Loucy (cell line): Measurements from ENCODE around the gene GRID1.

ENCODE experiments used
- H2AFZ ChIP-seq: fragments of 200-600 bp; sonication (generic); 2 replicates; pipeline ENCODE4 v1.6.0; 2016; ENCODE audit warnings: antibody characterized with exemption, mild to moderate bottlenecking, low read length, moderate library complexity
- H3F3A ChIP-seq: fragments of 200-600 bp; 2 replicates; pipeline ENCODE4 v1.6.0; 2016; ENCODE audit warnings: antibody characterized with exemption, low read depth, mild to moderate bottlenecking
- H3K27me3 ChIP-seq: fragments of 200-600 bp; sonication (generic); 2 replicates; pipeline ENCODE4 v1.6.1; 2014; ENCODE audit warnings: low read length, mild to moderate bottlenecking; ENCODE audit not compliant: insufficient read depth, poor library complexity, severe bottlenecking
- H3K36me3 ChIP-seq: fragments of 200-600 bp; sonication (generic); 2 replicates; pipeline ENCODE4 v1.6.1; 2016; ENCODE audit warnings: low read length; ENCODE audit not compliant: insufficient read depth
- H3K4me1 ChIP-seq: fragments of 200-600 bp; sonication (generic); 2 replicates; pipeline ENCODE4 v1.5.1; 2014; ENCODE audit warnings: low read length, mild to moderate bottlenecking; ENCODE audit not compliant: insufficient read depth, poor library complexity, severe bottlenecking
- H3K4me2 ChIP-seq: fragments of 200-600 bp; sonication (generic); 2 replicates; pipeline ENCODE4 v1.6.0; 2014; ENCODE audit warnings: antibody characterized with exemption, low read length, low read depth, mild to moderate bottlenecking; ENCODE audit not compliant: poor library complexity, severe bottlenecking
- H3K4me3 ChIP-seq: fragments of 200-600 bp; sonication (generic); 2 replicates; pipeline ENCODE4 v1.5.1; 2014; ENCODE audit warnings: low read length, mild to moderate bottlenecking, mixed read lengths; ENCODE audit not compliant: poor library complexity, severe bottlenecking
- H3K79me2 ChIP-seq: fragments of 200-600 bp; sonication (generic); 2 replicates; pipeline ENCODE4 v1.6.1; 2014; ENCODE audit warnings: low read length; ENCODE audit not compliant: insufficient read depth
- H3K9ac ChIP-seq: fragments of 200-600 bp; sonication (generic); 2 replicates; pipeline ENCODE4 v1.6.0; 2014; ENCODE audit warnings: mild to moderate bottlenecking, low read depth, low read length, moderate library complexity; ENCODE audit not compliant: poor library complexity, severe bottlenecking
- H3K9me2 ChIP-seq: fragments of 200-600 bp; sonication (generic); replicated peaks from 2 replicates; pipeline ENCODE4 v1.6.1; 2016; ENCODE audit warnings: low read depth, low read length, mixed read lengths
- H3K9me3 ChIP-seq: fragments of 200-600 bp; sonication (generic); 2 replicates; pipeline ENCODE4 v1.6.1; 2014; ENCODE audit warnings: mild to moderate bottlenecking, antibody characterized with exemption, low read length, low read depth; ENCODE audit not compliant: insufficient read depth
- H4K20me1 ChIP-seq: fragments of 200-600 bp; sonication (generic); 2 replicates; pipeline ENCODE4 v1.6.0; 2014; ENCODE audit warnings: antibody characterized with exemption, low read length, mild to moderate bottlenecking; ENCODE audit not compliant: insufficient read depth, poor library complexity, severe bottlenecking
- EZH2phosphoT487 ChIP-seq: fragments of 200-600 bp; IDR thresholded peaks from 2 replicates; pipeline ENCODE4 v1.6.1; 2018; ENCODE audit warnings: antibody characterized with exemption, mild to moderate bottlenecking, moderate library complexity, borderline replicate concordance
- TF ChIP-seq, protein P1 (sequence below): fragments of 200-600 bp; sonication (generic); conservative IDR thresholded peaks from 2 replicates; pipeline ENCODE4 v1.5.1; 2014; ENCODE audit warnings: mild to moderate bottlenecking, antibody characterized with exemption, low read length

Gene GRID1

DNA sequence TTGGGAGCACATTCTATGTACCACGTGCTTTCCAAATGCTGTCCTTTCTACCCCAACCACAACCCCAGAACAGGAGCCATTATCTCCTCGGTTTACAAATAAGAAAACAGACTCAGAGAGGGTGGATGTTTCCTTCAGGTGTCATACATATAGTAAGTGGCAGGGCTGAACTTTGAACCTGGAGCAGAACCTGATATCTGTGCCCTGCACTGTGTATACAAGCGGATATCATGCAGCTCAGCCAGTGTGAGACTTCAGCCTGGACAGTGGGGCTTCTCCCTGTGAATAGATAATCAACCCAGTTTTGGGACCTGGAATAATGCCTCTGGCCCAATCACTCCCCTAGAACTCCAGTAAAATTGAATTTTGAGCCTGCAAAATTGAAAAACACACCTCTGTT, 341.1 kb downstream of the GRID1 start:
- no peaks in the 10 kb centered on the region for H4K20me1 ChIP-seq

GRCh38 chr10:86024281-86025041, 342.1 kb downstream of the GRID1 start:
- Histone ChIP-seq H3K27me3 (no peaks in the 10 kb centered on the region), H3K4me2 (no peak overlapping the region), H3K9ac (no peak overlapping the region), H3K9me2 (no peaks in the 10 kb centered on the region), H3F3A (no peaks in the 10 kb centered on the region), H3K4me1 (peaks cover 25% of the 10 kb centered on the region), H3K79me2 (no peaks in the 10 kb centered on the region), H3K4me3 (no peak overlapping the region), H2AFZ (peak overlapping the region; percentile 58; the same call in 1 of the 2 replicates), H3K36me3 (no peaks in the 10 kb centered on the region), H4K20me1 (no peaks in the 10 kb centered on the region), H3K9me3 (no peaks in the 10 kb centered on the region)
- TF ChIP-seq, protein P1, sequence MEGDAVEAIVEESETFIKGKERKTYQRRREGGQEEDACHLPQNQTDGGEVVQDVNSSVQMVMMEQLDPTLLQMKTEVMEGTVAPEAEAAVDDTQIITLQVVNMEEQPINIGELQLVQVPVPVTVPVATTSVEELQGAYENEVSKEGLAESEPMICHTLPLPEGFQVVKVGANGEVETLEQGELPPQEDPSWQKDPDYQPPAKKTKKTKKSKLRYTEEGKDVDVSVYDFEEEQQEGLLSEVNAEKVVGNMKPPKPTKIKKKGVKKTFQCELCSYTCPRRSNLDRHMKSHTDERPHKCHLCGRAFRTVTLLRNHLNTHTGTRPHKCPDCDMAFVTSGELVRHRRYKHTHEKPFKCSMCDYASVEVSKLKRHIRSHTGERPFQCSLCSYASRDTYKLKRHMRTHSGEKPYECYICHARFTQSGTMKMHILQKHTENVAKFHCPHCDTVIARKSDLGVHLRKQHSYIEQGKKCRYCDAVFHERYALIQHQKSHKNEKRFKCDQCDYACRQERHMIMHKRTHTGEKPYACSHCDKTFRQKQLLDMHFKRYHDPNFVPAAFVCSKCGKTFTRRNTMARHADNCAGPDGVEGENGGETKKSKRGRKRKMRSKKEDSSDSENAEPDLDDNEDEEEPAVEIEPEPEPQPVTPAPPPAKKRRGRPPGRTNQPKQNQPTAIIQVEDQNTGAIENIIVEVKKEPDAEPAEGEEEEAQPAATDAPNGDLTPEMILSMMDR: no peak
- no peak for TF ChIP-seq EZH2phosphoT487

More for the DNA sequence above, 341.1 kb downstream of the GRID1 start:
- Histone ChIP-seq H3K36me3 (no peaks in the 10 kb centered on the region), H3K4me1 (peaks cover 15% of the 10 kb centered on the region), H3K9ac (no peak overlapping the region), H2AFZ (peak overlapping the region; percentile 58; the same call in 1 of the 2 replicates), H3K9me3 (no peaks in the 10 kb centered on the region), H3K9me2 (no peaks in the 10 kb centered on the region), H3F3A (no peaks in the 10 kb centered on the region), H3K27me3 (no peaks in the 10 kb centered on the region), H3K79me2 (no peaks in the 10 kb centered on the region), H3K4me2 (no peak overlapping the region), H3K4me3 (no peak overlapping the region)
- TF ChIP-seq, protein P1: no peak
- no peak for TF ChIP-seq EZH2phosphoT487

- Histone ChIP-seq H3K36me3 (no peaks in the 10 kb centered on the region), H3K79me2 (no peaks in the 10 kb centered on the region), H3K27me3 (no peaks in the 10 kb centered on the region), H3K9me3 (no peaks in the 10 kb centered on the region), H3K9me2 (no peaks in the 10 kb centered on the region), H4K20me1 (no peaks in the 10 kb centered on the region), H3K4me3 (no peak overlapping the region), H2AFZ (no peak overlapping the region), H3K4me2 (no peak overlapping the region), H3F3A (no peaks in the 10 kb centered on the region), H3K9ac (no peak overlapping the region), H3K4me1 (peaks cover 31% of the 10 kb centered on the region)
- TF ChIP-seq, protein P1: no peak
- no peak for TF ChIP-seq EZH2phosphoT487
These were observed 342.7 kb downstream of the GRID1 start for GRCh38 chr10:86023931-86024280.
